ENCODE data around the gene RAP1GAP2. TPM values are rescaled to one million over a fixed set of nuclear protein-coding genes. Genes with fewer than 3 reads are reported as not detected.

The RAP1GAP2 gene
- total RNA-seq, 1 donor from 2014 or later = 3.8 TPM

- no peaks in the 10 kb centered on the region for H4K20me1 ChIP-seq (ENCODE audit: low read depth)
- H3K4me1 Mint-ChIP-seq = peaks cover 20% of the 10 kb centered on the region
- DNase-seq (ENCODE audit: low spot score) = no peak
- H3K36me3 Mint-ChIP-seq = no peaks in the 10 kb centered on the region
- no peak overlapping the region for H3K27ac ChIP-seq
- H3F3A ChIP-seq (ENCODE audit: low read depth) = no peaks in the 10 kb centered on the region
- TF ChIP-seq CTCF (IDR thresholded peaks at IDR 0.05) (no peak), EZH2 (IDR thresholded peaks at IDR 0.05) (no peak), EZH2phosphoT487 (IDR thresholded peaks at IDR 0.05) (no peak)
- no peaks in the 10 kb centered on the region for H3K9me3 Mint-ChIP-seq
- H3K27me3 Mint-ChIP-seq (ENCODE audit: insufficient read depth, low read depth) = peaks cover 9% of the 10 kb centered on the region
- H3K4me3 ChIP-seq = no peak overlapping the region
- no peaks in the 10 kb centered on the region for H3K9me3 ChIP-seq (ENCODE audit: low read depth)
- H3K79me2 ChIP-seq (ENCODE audit: low read depth) = no peaks in the 10 kb centered on the region
- H3K4me2 ChIP-seq = no peak overlapping the region
- H3K4me3 Mint-ChIP-seq = no peak overlapping the region
- H3K27ac Mint-ChIP-seq = peak overlapping the region; percentile 58
- no peaks in the 10 kb centered on the region for H3K36me3 ChIP-seq
- no peak overlapping the region for H3K9ac ChIP-seq
- H2AFZ ChIP-seq (replicated peaks) = no peak overlapping the region
- H3K27me3 ChIP-seq = no peaks in the 10 kb centered on the region
- H3K4me1 ChIP-seq = peaks cover 6% of the 10 kb centered on the region
Observed at GRCh38 chr17:2794111-2794803, 2.0 kb upstream of the RAP1GAP2 start.

- H3K4me3 ChIP-seq = no peak overlapping the region
- Mint-ChIP-seq H3K4me1 (peaks cover 23% of the 10 kb centered on the region), H3K27ac (no peak overlapping the region), H3K36me3 (no peaks in the 10 kb centered on the region), H3K4me3 (peak overlapping the region; percentile 18), H3K27me3 (ENCODE audit: insufficient read depth, low read depth) (peaks cover 9% of the 10 kb centered on the region), H3K9me3 (no peaks in the 10 kb centered on the region)
- no peaks in the 10 kb centered on the region for H3K79me2 ChIP-seq (ENCODE audit: low read depth)
- H3K4me2 ChIP-seq = no peak overlapping the region
- no peaks in the 10 kb centered on the region for H3K36me3 ChIP-seq
- H3K9ac ChIP-seq = no peak overlapping the region
- no peaks in the 10 kb centered on the region for H4K20me1 ChIP-seq (ENCODE audit: low read depth)
- no peaks in the 10 kb centered on the region for H3K9me3 ChIP-seq (ENCODE audit: low read depth)
- H3K27ac ChIP-seq = no peak overlapping the region
- DNase-seq (ENCODE audit: low spot score) = no peak
- no peaks in the 10 kb centered on the region for H3K27me3 ChIP-seq
- TF ChIP-seq CTCF (IDR thresholded peaks at IDR 0.05) (no peak), EZH2 (IDR thresholded peaks at IDR 0.05) (no peak), EZH2phosphoT487 (IDR thresholded peaks at IDR 0.05) (no peak)
- no peak overlapping the region for H2AFZ ChIP-seq (replicated peaks)
- peaks cover 6% of the 10 kb centered on the region for H3K4me1 ChIP-seq
- no peaks in the 10 kb centered on the region for H3F3A ChIP-seq (ENCODE audit: low read depth)
Observed at GRCh38 chr17:2795441-2796163, 636 bp upstream of the RAP1GAP2 start.

- Histone ChIP-seq H3K27ac (no peak overlapping the region), H3K27me3 (no peaks in the 10 kb centered on the region), H3F3A (ENCODE audit: low read depth) (no peaks in the 10 kb centered on the region), H3K79me2 (ENCODE audit: low read depth) (no peaks in the 10 kb centered on the region), H2AFZ (replicated peaks) (no peak overlapping the region), H3K4me2 (no peak overlapping the region), H3K9me3 (ENCODE audit: low read depth) (no peaks in the 10 kb centered on the region), H3K4me3 (no peak overlapping the region), H4K20me1 (ENCODE audit: low read depth) (no peaks in the 10 kb centered on the region), H3K4me1 (peaks cover 6% of the 10 kb centered on the region), H3K9ac (no peak overlapping the region), H3K36me3 (no peaks in the 10 kb centered on the region)
- no peaks in the 10 kb centered on the region for H3K9me3 Mint-ChIP-seq
- no peak for DNase-seq (ENCODE audit: low spot score)
- H3K27me3 Mint-ChIP-seq (ENCODE audit: insufficient read depth, low read depth) = peaks cover 7% of the 10 kb centered on the region
- H3K27ac Mint-ChIP-seq = no peak overlapping the region
- peaks cover 29% of the 10 kb centered on the region for H3K4me1 Mint-ChIP-seq
- no peak overlapping the region for H3K4me3 Mint-ChIP-seq
- no peaks in the 10 kb centered on the region for H3K36me3 Mint-ChIP-seq
- no peak for TF ChIP-seq EZH2phosphoT487 (IDR thresholded peaks at IDR 0.05)
- no peak for TF ChIP-seq EZH2 (IDR thresholded peaks at IDR 0.05)
- no peak for TF ChIP-seq CTCF (IDR thresholded peaks at IDR 0.05)
Observed at GRCh38 chr17:2797226-2797625, 988 bp downstream of the RAP1GAP2 start.

Measured in neural progenitor cell (in vitro differentiated cells).